K562 (cell line): ENCODE data around the gene GPRIN2. TPM values are rescaled to one million over a fixed set of nuclear protein-coding genes. Genes with fewer than 3 reads are reported as not detected.

ENCODE experiments used
- CBFA2T3 ChIP-seq: fragments of 450-650 bp; IDR thresholded peaks from 2 replicates; pipeline ENCODE4 v1.6.1; 2017
- ELF1 ChIP-seq: fragments of 200-800 bp; sonication (Bioruptor generic); IDR thresholded peaks from 2 replicates; pipeline ENCODE4 v1.6.1; 2016; ENCODE audit warnings: missing genetic modification characterization, missing compliant biosample characterization
- ILK ChIP-seq: fragments of 450-650 bp; IDR thresholded peaks from 2 replicates; pipeline ENCODE4 v1.6.1; 2016; ENCODE audit warnings: missing genetic modification characterization, low read depth, mild to moderate bottlenecking, missing compliant biosample characterization, moderate library complexity, borderline replicate concordance
- KDM1A ChIP-seq, 2 experiments: fragments of 450-650 bp; IDR thresholded peaks; 2 replicates each; pipeline ENCODE4 v1.6.1; 2016; ENCODE audit warnings: mild to moderate bottlenecking in 2 of 2
- POLR2H ChIP-seq: IDR thresholded peaks from 2 replicates; pipeline ENCODE4 v1.6.1; 2016; ENCODE audit warnings: missing genetic modification characterization, low read depth, mild to moderate bottlenecking, control low read depth, missing compliant biosample characterization, moderate library complexity
- PRPF4 ChIP-seq: fragments of 200-400 bp; formaldehyde crosslinking; IDR thresholded peaks from one replicate; pipeline ENCODE4 v1.6.1; 2017; ENCODE audit warnings: low read length, low read depth, mild to moderate bottlenecking; ENCODE audit not compliant: insufficient read depth, poor library complexity, severe bottlenecking
- PTRF ChIP-seq: fragments of 450-650 bp; IDR thresholded peaks from 2 replicates; pipeline ENCODE4 v1.6.1; 2016; ENCODE audit warnings: mild to moderate bottlenecking, missing genetic modification characterization, missing compliant biosample characterization
- SREBF2 ChIP-seq: sonication (generic); formaldehyde crosslinking; IDR thresholded peaks from 2 replicates; pipeline ENCODE4 v1.4.0; 2020; ENCODE audit warnings: mild to moderate bottlenecking, missing genetic modification reagents
- SRSF7 ChIP-seq: fragments of 200-400 bp; formaldehyde crosslinking; optimal IDR thresholded peaks from 2 replicates; pipeline ENCODE3; 2017; ENCODE audit warnings: mild to moderate bottlenecking, low read depth, low read length
- polyA plus RNA-seq, 8 experiments: library from polyadenylated mRNA; depleted of rRNA in 4 of 8; stranded (reverse) in 5 of 8; unstranded in 3 of 8; fragments of >200 nt; fragmentation: Nextera tagmentation in 2 of 8; fragmentation: Illumina TruSeq in 1 of 8; extraction: Ambion mirVana in 2 of 8; extraction: Trizol in 1 of 8; gene quantifications; 2 replicates each; pipeline versions ENCODE4 v1.2.1 to v1.2.3, GENCODE V29; 2011 to 2014; ENCODE audit warnings: inconsistent platforms in 1 of 8, missing spikeins in 1 of 8
- total RNA-seq, 7 experiments: library from RNA; depleted of rRNA in 6 of 7; stranded (reverse); fragments of >200 nt in 6 of 7; fragmentation: Illumina TruSeq in 2 of 7; extraction: Trizol in 2 of 7; gene quantifications; 2 replicates each; pipeline versions ENCODE4 v1.2.1 to v1.2.3, GENCODE V29; 2011 to 2021; ENCODE audit warnings: low replicate concordance in 1 of 7
- TF ChIP-seq, protein P1 (sequence below): fragments of 150-350 bp; IDR thresholded peaks from 2 replicates; pipeline ENCODE4 v1.6.1; 2014; ENCODE audit warnings: low read depth, mild to moderate bottlenecking, low read length, borderline replicate concordance
- TF ChIP-seq, protein P2 (sequence below): IDR thresholded peaks from 2 replicates; pipeline ENCODE4 v1.6.1; 2014; ENCODE audit warnings: antibody characterized with exemption
- TF ChIP-seq, protein P3 (sequence below): fragments of 250-450 bp; sonication (Bioruptor Pico); IDR thresholded peaks from 2 replicates; pipeline ENCODE4 v1.4.0; 2020
- TF ChIP-seq, protein P4 (sequence below), 2 experiments: IDR thresholded peaks in 1 of 2; conservative IDR thresholded peaks in 1 of 2; 2 replicates each; pipeline ENCODE4 v1.6.1; 2016; ENCODE audit warnings: low read depth in 2 of 2, mild to moderate bottlenecking in 1 of 2, missing compliant biosample characterization in 1 of 2, missing genetic modification characterization in 1 of 2, moderate library complexity in 1 of 2

Gene GPRIN2
- total and polyA plus RNA-seq, 9 of the 15 experiments (the other 6 are each of a cell fraction or from before 2014, with no cell fraction given): not detected

DNA sequence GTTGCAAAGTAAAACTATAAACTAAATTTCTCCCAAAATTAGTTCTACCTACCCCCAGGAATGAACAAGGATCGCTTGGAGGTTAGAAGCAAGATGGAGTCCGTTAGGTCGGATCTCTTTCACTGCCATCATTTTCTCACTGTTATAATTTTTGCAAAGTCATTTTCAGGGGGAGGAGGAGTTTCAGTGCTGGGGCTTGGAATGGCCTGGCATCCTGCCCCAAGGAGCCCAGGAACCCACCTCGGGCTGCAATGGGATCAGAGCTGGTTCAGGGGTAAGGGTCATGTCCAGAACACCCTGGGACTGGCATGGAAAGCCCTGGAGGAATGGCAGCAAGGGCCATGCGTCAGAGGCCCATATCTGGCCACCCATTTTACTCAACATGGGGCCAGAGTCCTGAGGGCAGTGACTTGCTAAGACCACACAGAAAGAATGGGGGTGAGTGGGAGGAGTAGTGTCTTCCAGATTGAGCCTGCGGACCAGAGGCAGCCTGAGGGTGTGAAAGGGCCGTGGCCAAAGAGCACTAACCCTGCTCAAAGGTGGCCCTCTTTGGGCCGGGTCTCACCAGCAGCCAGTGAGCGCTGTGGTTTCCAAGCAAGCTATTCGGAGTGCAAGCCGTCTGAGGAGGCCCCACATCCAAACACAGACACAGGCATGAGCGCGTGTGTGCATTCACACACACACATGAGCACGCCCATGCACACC is 31.8 kb downstream of the GPRIN2 start (continued):
- TF ChIP-seq, protein P1, sequence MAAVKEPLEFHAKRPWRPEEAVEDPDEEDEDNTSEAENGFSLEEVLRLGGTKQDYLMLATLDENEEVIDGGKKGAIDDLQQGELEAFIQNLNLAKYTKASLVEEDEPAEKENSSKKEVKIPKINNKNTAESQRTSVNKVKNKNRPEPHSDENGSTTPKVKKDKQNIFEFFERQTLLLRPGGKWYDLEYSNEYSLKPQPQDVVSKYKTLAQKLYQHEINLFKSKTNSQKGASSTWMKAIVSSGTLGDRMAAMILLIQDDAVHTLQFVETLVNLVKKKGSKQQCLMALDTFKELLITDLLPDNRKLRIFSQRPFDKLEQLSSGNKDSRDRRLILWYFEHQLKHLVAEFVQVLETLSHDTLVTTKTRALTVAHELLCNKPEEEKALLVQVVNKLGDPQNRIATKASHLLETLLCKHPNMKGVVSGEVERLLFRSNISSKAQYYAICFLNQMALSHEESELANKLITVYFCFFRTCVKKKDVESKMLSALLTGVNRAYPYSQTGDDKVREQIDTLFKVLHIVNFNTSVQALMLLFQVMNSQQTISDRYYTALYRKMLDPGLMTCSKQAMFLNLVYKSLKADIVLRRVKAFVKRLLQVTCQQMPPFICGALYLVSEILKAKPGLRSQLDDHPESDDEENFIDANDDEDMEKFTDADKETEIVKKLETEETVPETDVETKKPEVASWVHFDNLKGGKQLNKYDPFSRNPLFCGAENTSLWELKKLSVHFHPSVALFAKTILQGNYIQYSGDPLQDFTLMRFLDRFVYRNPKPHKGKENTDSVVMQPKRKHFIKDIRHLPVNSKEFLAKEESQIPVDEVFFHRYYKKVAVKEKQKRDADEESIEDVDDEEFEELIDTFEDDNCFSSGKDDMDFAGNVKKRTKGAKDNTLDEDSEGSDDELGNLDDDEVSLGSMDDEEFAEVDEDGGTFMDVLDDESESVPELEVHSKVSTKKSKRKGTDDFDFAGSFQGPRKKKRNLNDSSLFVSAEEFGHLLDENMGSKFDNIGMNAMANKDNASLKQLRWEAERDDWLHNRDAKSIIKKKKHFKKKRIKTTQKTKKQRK: no peak
- TF ChIP-seq PTRF (peak; percentile 67; the same call in 1 of the 2 replicates), ILK (tag) (peak; percentile 59; the same call in 1 of the 2 replicates), SREBF2 (CRISPR knock-in tag) (no peak), POLR2H (tag) (no peak), CBFA2T3 (no peak), KDM1A (IDR thresholded peaks at IDR 0.05) (no peak), PRPF4 (no peak), SRSF7 (no peak), ELF1 (no peak)
- TF ChIP-seq, protein P2, sequence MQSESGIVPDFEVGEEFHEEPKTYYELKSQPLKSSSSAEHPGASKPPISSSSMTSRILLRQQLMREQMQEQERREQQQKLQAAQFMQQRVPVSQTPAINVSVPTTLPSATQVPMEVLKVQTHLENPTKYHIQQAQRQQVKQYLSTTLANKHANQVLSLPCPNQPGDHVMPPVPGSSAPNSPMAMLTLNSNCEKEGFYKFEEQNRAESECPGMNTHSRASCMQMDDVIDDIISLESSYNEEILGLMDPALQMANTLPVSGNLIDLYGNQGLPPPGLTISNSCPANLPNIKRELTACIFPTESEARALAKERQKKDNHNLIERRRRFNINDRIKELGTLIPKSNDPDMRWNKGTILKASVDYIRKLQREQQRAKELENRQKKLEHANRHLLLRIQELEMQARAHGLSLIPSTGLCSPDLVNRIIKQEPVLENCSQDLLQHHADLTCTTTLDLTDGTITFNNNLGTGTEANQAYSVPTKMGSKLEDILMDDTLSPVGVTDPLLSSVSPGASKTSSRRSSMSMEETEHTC: no peak
- TF ChIP-seq, protein P3, sequence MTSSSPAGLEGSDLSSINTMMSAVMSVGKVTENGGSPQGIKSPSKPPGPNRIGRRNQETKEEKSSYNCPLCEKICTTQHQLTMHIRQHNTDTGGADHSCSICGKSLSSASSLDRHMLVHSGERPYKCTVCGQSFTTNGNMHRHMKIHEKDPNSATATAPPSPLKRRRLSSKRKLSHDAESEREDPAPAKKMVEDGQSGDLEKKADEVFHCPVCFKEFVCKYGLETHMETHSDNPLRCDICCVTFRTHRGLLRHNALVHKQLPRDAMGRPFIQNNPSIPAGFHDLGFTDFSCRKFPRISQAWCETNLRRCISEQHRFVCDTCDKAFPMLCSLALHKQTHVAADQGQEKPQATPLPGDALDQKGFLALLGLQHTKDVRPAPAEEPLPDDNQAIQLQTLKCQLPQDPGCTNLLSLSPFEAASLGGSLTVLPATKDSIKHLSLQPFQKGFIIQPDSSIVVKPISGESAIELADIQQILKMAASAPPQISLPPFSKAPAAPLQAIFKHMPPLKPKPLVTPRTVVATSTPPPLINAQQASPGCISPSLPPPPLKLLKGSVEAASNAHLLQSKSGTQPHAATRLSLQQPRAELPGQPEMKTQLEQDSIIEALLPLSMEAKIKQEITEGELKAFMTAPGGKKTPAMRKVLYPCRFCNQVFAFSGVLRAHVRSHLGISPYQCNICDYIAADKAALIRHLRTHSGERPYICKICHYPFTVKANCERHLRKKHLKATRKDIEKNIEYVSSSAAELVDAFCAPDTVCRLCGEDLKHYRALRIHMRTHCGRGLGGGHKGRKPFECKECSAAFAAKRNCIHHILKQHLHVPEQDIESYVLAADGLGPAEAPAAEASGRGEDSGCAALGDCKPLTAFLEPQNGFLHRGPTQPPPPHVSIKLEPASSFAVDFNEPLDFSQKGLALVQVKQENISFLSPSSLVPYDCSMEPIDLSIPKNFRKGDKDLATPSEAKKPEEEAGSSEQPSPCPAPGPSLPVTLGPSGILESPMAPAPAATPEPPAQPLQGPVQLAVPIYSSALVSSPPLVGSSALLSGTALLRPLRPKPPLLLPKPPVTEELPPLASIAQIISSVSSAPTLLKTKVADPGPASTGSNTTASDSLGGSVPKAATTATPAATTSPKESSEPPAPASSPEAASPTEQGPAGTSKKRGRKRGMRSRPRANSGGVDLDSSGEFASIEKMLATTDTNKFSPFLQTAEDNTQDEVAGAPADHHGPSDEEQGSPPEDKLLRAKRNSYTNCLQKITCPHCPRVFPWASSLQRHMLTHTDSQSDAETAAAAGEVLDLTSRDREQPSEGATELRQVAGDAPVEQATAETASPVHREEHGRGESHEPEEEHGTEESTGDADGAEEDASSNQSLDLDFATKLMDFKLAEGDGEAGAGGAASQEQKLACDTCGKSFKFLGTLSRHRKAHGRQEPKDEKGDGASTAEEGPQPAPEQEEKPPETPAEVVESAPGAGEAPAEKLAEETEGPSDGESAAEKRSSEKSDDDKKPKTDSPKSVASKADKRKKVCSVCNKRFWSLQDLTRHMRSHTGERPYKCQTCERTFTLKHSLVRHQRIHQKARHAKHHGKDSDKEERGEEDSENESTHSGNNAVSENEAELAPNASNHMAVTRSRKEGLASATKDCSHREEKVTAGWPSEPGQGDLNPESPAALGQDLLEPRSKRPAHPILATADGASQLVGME: no peak
- TF ChIP-seq, protein P4, sequence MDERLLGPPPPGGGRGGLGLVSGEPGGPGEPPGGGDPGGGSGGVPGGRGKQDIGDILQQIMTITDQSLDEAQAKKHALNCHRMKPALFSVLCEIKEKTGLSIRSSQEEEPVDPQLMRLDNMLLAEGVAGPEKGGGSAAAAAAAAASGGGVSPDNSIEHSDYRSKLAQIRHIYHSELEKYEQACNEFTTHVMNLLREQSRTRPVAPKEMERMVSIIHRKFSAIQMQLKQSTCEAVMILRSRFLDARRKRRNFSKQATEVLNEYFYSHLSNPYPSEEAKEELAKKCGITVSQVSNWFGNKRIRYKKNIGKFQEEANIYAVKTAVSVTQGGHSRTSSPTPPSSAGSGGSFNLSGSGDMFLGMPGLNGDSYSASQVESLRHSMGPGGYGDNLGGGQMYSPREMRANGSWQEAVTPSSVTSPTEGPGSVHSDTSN (CRISPR knock-in tag; IDR thresholded peaks at IDR 0.05; ENCODE audit: low read depth): no peak
- TF ChIP-seq, protein P4 (tag; conservative IDR thresholded peaks at IDR 0.05; ENCODE audit: low read depth): 0 out of 2 replicates have a peak, but pooled peaks have one; percentile 35
